Immature natural killer cell (primary cell): ENCODE measurements around the gene MKRN1. TPM values are rescaled to one million over a fixed set of nuclear protein-coding genes. Genes with fewer than 3 reads are reported as not detected.

Experiments used
- DNase-seq, 3 donors: peaks; one replicate each; pipeline ENCODE4 v3.0.0; 2022; ENCODE audit warnings: mixed read lengths in 1 of 3
- H3K27ac Mint-ChIP-seq, 6 donors: one replicate each; pipeline ENCODE4 v1.8.0; 2020; ENCODE audit warnings: mixed read lengths in 6 of 6, mild to moderate bottlenecking in 5 of 6, inconsistent platforms in 4 of 6, moderate library complexity in 3 of 6
- H3K27me3 Mint-ChIP-seq, 3 donors: one replicate each; pipeline ENCODE4 v1.8.0; 2020 to 2021; ENCODE audit warnings: low read depth in 3 of 3, mild to moderate bottlenecking in 3 of 3, mixed read lengths in 3 of 3, moderate library complexity in 3 of 3, inconsistent platforms in 1 of 3
- H3K36me3 Mint-ChIP-seq, 3 donors: one replicate each; pipeline ENCODE4 v1.8.0; 2020; ENCODE audit warnings: mixed read lengths in 3 of 3, inconsistent platforms in 2 of 3, mild to moderate bottlenecking in 2 of 3
- H3K4me1 Mint-ChIP-seq, 2 donors: one replicate each; pipeline ENCODE4 v1.8.0; 2020; ENCODE audit warnings: inconsistent platforms in 2 of 2, mild to moderate bottlenecking in 2 of 2, mixed read lengths in 2 of 2, moderate library complexity in 1 of 2
- H3K4me3 Mint-ChIP-seq, 5 donors: one replicate each; pipeline ENCODE4 v1.8.0; 2020; ENCODE audit warnings: mild to moderate bottlenecking in 5 of 5, mixed read lengths in 5 of 5, inconsistent platforms in 3 of 5, moderate library complexity in 3 of 5
- H3K9me3 Mint-ChIP-seq, 6 donors: one replicate each; pipeline ENCODE4 v1.8.0; 2020; ENCODE audit warnings: mild to moderate bottlenecking in 6 of 6, mixed read lengths in 6 of 6, inconsistent platforms in 4 of 6, moderate library complexity in 3 of 6
- polyA plus RNA-seq, 3 donors: library from polyadenylated mRNA; unstranded; fragments of 300-500 nt; fragmentation: Illumina TruSeq; gene quantifications; one replicate each; pipeline ENCODE4 v1.2.3, GENCODE V29; 2021

Gene MKRN1
- polyA plus RNA-seq, 3 donors from 2014 or later: 86.5 to 163 (median 135) TPM

- peaks cover 0 to 2% (median 0%) of the 10 kb centered on the region in 3 donors for H3K27me3 Mint-ChIP-seq
- H3K4me3 Mint-ChIP-seq: no peak overlapping the region
- H3K36me3 Mint-ChIP-seq: peaks cover 7 to 27% (median 10%) of the 10 kb centered on the region in 3 donors
These were observed 63.9 kb downstream of the MKRN1 start for GRCh38 chr7:140415361-140415760.

DNA sequence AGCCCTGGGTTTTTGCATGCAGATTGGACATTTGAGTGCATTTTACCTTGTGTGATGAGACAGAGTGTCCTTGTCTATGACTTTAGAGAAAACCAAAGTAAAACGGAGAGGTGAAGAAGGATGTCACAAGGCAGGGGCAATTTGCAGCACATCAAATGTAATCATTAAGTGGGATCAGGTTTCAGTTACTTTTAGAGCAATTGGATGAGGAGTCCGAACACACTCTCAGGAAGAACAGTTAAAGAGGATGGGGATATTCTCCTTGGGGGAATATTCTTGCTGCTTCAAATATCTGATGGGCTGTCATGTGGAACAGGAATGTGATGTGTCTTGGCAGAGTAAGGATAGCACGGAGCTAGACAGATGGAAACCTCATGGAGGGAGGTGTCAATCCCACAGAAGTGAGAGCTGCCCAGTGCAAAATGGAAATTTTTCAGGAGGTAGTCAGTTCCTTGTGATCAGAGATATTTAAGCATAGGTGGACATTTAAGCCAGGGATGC is 74.7 kb downstream of the MKRN1 start:
- H3K9me3 Mint-ChIP-seq: peaks cover 0 to 3% (median 0%) of the 10 kb centered on the region in 6 donors
- H3K27me3 Mint-ChIP-seq: peaks cover 0 to 3% (median 3%) of the 10 kb centered on the region in 3 donors
- peak overlapping the region; percentile 86 to 94 (median 90) for H3K27ac Mint-ChIP-seq
- H3K36me3 Mint-ChIP-seq: peaks cover 4 to 7% (median 5%) of the 10 kb centered on the region in 3 donors
- H3K4me3 Mint-ChIP-seq: peak overlapping the region; percentile 90 to 96 (median 93)
- H3K4me1 Mint-ChIP-seq: peaks cover 16 to 18% of the 10 kb centered on the region in 2 donors
- no peak for DNase-seq

More at GRCh38 chr7:140415361-140415760, 63.9 kb downstream of the MKRN1 start:
- Mint-ChIP-seq H3K9me3 (no peaks in the 10 kb centered on the region), H3K27ac (no peak overlapping the region), H3K4me1 (peaks cover 0 to 11% of the 10 kb centered on the region in 2 donors)
- no peak for DNase-seq

DNA sequence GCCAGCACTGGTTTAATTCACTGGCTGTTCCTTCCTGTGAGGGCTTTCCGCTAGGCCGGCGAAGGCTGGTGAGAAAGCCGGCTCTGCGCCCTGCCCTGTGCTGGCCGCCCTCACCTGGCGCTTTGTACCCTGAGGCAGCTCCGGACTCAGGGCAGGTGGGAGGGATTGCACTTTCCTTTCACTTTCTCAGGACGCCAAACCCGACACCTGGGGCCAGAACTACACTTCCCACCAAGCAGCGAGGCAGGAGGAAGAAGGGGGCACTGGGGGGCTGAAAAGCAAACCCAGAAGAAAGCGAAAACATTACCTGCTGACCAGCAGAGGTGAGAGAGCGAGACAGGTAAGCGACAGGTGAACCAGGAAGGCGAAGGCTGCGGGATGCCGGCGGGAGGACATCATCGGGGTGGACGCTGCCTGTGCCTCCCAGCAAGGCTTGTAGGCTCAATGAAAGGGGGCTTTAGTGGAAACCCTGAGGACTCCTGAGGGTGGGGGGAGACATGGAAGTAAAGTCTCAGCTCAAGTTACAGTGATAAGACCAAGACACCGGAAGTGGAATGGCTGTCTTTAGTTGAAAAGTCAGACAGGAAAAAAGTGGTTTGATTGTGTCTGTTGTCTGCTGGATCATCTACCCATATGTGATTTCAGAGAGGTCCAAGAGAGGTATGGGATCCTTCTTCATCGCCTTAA is 75.3 kb downstream of the MKRN1 start, which contains the start of gene RAB19:
RAB19 (plus strand) TSS at position 181 of the 687 bp plus-strand sequence. CDS start 3,589 bp downstream, outside the sequence.
- H3K27me3 Mint-ChIP-seq: peaks cover 0 to 4% (median 3%) of the 10 kb centered on the region in 3 donors
- H3K9me3 Mint-ChIP-seq: peaks cover 0 to 3% (median 0%) of the 10 kb centered on the region in 6 donors
- H3K4me1 Mint-ChIP-seq: peaks cover 18% of the 10 kb centered on the region in 2 donors
- H3K36me3 Mint-ChIP-seq: peaks cover 4 to 7% (median 5%) of the 10 kb centered on the region in 3 donors
- H3K4me3 Mint-ChIP-seq: peak within 1 kb of the TSS; percentile 90 to 96 (median 93)
- peak; percentile 33 to 45 (median 34) for DNase-seq
- peak within 1 kb of the TSS; percentile 86 to 94 (median 90) for H3K27ac Mint-ChIP-seq

Other genes starting within 250 kb of the MKRN1 start
- gene SLC37A3, start 81.0 kb downstream of the MKRN1 start, polyA plus RNA-seq: 1 to 10 TPM; 2.7 to 9.5 (median 9.2) TPM
- 1 to 10 TPM in 2 of 3 donors, not detected in 1; 2.4 to 3.1 TPM for gene RAB19, start 75.4 kb downstream of the MKRN1 start, polyA plus RNA-seq
- gene DENND2A, start 161.3 kb upstream of the MKRN1 start, polyA plus RNA-seq: not detected
- gene ADCK2, start 193.4 kb upstream of the MKRN1 start, polyA plus RNA-seq: 10 to 100 TPM; 27.8 to 37.1 (median 33.9) TPM
- gene NDUFB2, start 217.2 kb upstream of the MKRN1 start, polyA plus RNA-seq: 1,000 to 10,000 TPM in 1 of 3 donors, 100 to 1,000 TPM in 2; 742 to 1,051 (median 942) TPM